GM21447 (cell line): ENCODE data around the gene FAM222A.

Source experiments
- ATAC-seq: cut with Tn5 transposase; IDR thresholded peaks from one replicate; pipeline ENCODE4 v1.9.1; 2021; ENCODE audit not compliant: unreplicated experiment

The FAM222A gene

DNA sequence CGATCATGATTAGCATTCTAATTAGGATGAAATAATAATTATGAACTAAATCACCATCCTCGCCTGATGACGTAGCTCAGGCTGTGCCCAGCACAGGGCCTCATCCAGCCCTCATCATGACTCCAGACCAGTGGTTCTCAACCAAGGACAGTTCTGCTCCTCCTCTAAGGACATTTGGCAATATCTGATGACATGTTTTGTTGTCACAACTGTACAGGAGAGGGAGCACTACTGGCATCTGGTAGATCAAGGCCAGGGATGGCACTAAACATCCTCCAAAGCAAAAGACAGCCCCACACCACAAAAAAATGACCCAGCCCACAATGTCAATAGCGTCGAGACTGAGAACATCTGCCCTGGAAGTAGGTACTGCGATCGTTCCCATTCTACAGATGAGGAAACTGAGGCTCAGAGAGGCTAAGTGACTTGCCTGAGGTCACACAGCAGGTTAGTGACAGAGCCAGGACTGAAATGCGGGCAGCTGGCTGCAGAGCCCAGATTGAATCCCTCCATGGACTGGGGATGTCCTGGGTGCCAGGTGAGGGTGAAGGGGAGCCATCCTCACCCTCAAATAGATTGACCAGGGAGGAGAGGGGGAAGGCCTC is 104.1 kb downstream of the FAM222A start:
- ATAC-seq = no peak

DNA sequence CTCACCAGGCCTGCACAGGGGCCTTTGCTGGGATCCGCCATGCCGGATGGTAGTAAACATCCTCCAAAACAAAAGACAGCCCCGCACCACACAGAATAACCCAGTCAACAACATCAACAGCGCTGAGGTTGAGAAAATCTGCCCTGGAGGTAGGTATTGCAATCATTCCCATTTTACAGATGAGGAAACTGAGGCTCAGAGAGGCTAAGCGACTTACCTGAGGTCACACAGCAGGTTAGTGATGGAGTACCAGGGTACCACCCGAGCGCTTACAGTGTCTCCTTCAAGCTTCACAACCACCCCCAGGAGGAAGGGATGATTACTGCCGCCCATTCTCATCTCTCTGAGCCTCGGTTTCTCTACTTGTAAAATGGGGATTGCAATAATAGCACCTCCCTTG is 104.6 kb downstream of the FAM222A start:
- ATAC-seq = no peak

GRCh38 chr12:109818905-109819500 is 105.4 kb downstream of the FAM222A start:
- ATAC-seq = no peak
